ENCODE data around the gene ITPK1. TPM values are rescaled to one million over a fixed set of nuclear protein-coding genes. Genes with fewer than 3 reads are reported as not detected.
"Not testable (repeated sequence)": the region's sequence is repeated elsewhere in the genome, so short reads cannot be mapped to it uniquely, and the experiment has no call there.

Gene ITPK1
- total RNA-seq, 4 donors from 2014 or later, result 37.5 to 47.5 (median 41.4) TPM

- intact Hi-C loops (cut with DNase I; ENCODE audit: low total_unique reads), result loop anchor here (10.0 kb wide), 1 partner anchor 105 kb away; no protein-coding TSS in a partner anchor
- no peak overlapping the region for H3K4me3 ChIP-seq (ENCODE audit: low read depth, poor library complexity, severe bottlenecking)
- WGBS, 2 donors, result 86 to 90% methylated on average over 14 of the region's 14 CpGs
- DNase-seq (ENCODE audit: low spot score in 2 of 2), result no peak
- TF ChIP-seq CTCF (IDR thresholded peaks at IDR 0.05) (no peak), POLR2A (IDR thresholded peaks at IDR 0.05) (no peak)
Measured at GRCh38 chr14:93109572-93110481, 5.9 kb downstream of the ITPK1 start.

- intact Hi-C loops (cut with DNase I; ENCODE audit: low total_unique reads), result no loop called here
- TF ChIP-seq POLR2A (IDR thresholded peaks at IDR 0.05) (no peak), CTCF (IDR thresholded peaks at IDR 0.05) (no peak)
- DNase-seq (ENCODE audit: low spot score in 2 of 2), result no peak
- WGBS, 2 donors, result 80% methylated on average over 4 of the region's 4 CpGs
- no peak overlapping the region for H3K4me3 ChIP-seq (ENCODE audit: low read depth, poor library complexity, severe bottlenecking)
Measured at GRCh38 chr14:93108105-93108504, 7.6 kb downstream of the ITPK1 start.

GRCh38 chr14:93107453-93107852, 8.3 kb downstream of the ITPK1 start:
- H3K4me3 ChIP-seq (ENCODE audit: low read depth, poor library complexity, severe bottlenecking), result no peak overlapping the region
- intact Hi-C loops (cut with DNase I; ENCODE audit: low total_unique reads), result no loop called here
- no peak for TF ChIP-seq POLR2A (IDR thresholded peaks at IDR 0.05)
- TF ChIP-seq CTCF (IDR thresholded peaks at IDR 0.05), result no peak
- WGBS, 2 donors, result 81 to 87% methylated on average over 11 of the region's 11 CpGs
- DNase-seq (ENCODE audit: low spot score in 2 of 2), result no peak

- 94 to 96% methylated on average over 6 of the region's 6 CpGs for WGBS, 2 donors
- DNase-seq (ENCODE audit: low spot score in 2 of 2), result no peak
- intact Hi-C loops (cut with DNase I; ENCODE audit: low total_unique reads), result no loop called here
- no peak overlapping the region for H3K4me3 ChIP-seq (ENCODE audit: low read depth, poor library complexity, severe bottlenecking)
- TF ChIP-seq CTCF (IDR thresholded peaks at IDR 0.05), result no peak
- TF ChIP-seq POLR2A (IDR thresholded peaks at IDR 0.05), result no peak
Measured at GRCh38 chr14:93106541-93107156, 9.1 kb downstream of the ITPK1 start.

- intact Hi-C loops (cut with DNase I; ENCODE audit: low total_unique reads); DNase-seq (ENCODE audit: low spot score in 2 of 2); H3K4me3 ChIP-seq (ENCODE audit: low read depth, poor library complexity, severe bottlenecking): not testable (repeated sequence)
- WGBS, 2 donors, result 76 to 85% methylated on average over 10 of the region's 10 CpGs
Measured at GRCh38 chr14:93105856-93106255, 9.9 kb downstream of the ITPK1 start.

- H3K4me3 ChIP-seq (ENCODE audit: low read depth, poor library complexity, severe bottlenecking), result no peak overlapping the region
- 68 to 75% methylated on average over 7 of the region's 7 CpGs for WGBS, 2 donors
- DNase-seq (ENCODE audit: low spot score in 2 of 2), result no peak
- intact Hi-C loops (cut with DNase I; ENCODE audit: low total_unique reads), result no loop called here
- no peak for TF ChIP-seq POLR2A (IDR thresholded peaks at IDR 0.05)
- no peak for TF ChIP-seq CTCF (IDR thresholded peaks at IDR 0.05)
Measured at GRCh38 chr14:93105362-93105761, 10.4 kb downstream of the ITPK1 start.
